Prostate gland (tissue), 2 donors: Measurements from ENCODE around the gene CUL3.

ENCODE experiments used
- POLR2A ChIP-seq: fragments of 450-650 bp; IDR thresholded peaks from one replicate; pipeline ENCODE4 v1.6.1; 2016; ENCODE audit warnings: antibody characterized with exemption, mild to moderate bottlenecking
- TF ChIP-seq, protein P1 (sequence below), 4 experiments: fragments of 200-600 bp in 2 of 4; fragments of 450-650 bp in 2 of 4; sonication (generic) in 2 of 4; IDR thresholded peaks; 1 replicate in 3 of 4; 2 replicates in 1 of 4; pipeline ENCODE4 v1.5.1; 2016 to 2019; ENCODE audit warnings: antibody characterized with exemption in 4 of 4, mild to moderate bottlenecking in 2 of 4, moderate library complexity in 2 of 4

- no peak for TF ChIP-seq POLR2A
- TF ChIP-seq, protein P1, sequence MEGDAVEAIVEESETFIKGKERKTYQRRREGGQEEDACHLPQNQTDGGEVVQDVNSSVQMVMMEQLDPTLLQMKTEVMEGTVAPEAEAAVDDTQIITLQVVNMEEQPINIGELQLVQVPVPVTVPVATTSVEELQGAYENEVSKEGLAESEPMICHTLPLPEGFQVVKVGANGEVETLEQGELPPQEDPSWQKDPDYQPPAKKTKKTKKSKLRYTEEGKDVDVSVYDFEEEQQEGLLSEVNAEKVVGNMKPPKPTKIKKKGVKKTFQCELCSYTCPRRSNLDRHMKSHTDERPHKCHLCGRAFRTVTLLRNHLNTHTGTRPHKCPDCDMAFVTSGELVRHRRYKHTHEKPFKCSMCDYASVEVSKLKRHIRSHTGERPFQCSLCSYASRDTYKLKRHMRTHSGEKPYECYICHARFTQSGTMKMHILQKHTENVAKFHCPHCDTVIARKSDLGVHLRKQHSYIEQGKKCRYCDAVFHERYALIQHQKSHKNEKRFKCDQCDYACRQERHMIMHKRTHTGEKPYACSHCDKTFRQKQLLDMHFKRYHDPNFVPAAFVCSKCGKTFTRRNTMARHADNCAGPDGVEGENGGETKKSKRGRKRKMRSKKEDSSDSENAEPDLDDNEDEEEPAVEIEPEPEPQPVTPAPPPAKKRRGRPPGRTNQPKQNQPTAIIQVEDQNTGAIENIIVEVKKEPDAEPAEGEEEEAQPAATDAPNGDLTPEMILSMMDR (IDR thresholded peaks at IDR 0.05): no peak
These were observed 10.4 kb upstream of the CUL3 start for GRCh38 chr2:224595518-224595917.
